Measurements from ENCODE around the gene GNG11. TPM values are rescaled to one million over a fixed set of nuclear protein-coding genes. Genes with fewer than 3 reads are reported as not detected.

The GNG11 gene
- total and polyA plus RNA-seq, 2 experiments from 2014 or later: 25.9 to 87.0 TPM

DNA sequence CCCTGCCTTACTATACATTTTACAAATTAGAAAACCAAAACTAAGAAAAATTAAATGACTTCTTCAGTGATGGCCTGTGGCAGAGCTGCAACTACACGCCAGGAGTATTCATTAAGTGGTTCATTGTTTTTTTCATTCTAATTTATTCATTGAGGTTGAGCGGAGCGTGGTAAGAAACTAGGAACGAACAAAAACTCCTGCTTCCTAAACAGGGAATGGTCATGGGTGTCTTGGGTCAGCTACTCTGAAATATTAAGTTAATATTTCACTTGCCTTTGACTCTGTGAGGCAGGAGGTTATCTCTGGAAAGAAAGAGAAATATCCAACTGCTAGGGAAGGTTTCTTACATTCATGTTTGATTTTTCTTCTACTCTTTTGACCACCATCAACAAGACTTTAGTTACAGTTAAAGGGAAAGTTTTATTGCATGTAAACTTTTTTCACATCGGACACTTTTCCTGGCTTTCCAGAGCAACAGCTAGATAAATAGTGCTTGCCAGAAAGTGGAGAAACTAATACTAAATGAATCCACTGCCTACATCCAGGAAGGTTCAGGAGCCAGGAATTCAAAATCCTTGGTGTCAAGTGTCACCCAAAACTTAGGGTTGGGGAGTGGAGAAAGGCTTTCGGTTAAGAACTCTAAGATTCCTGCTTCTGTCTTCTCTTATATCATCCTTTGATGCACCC lies 896 bp upstream of the GNG11 start:
- Histone ChIP-seq H3K4me3 (peak overlapping the region; percentile 96), H3K27me3 (replicated peaks; ENCODE audit: insufficient read depth) (no peaks in the 10 kb centered on the region), H3K27ac (peak overlapping the region; percentile 91), H2AFZ (peak overlapping the region; percentile 91), H3F3A (ENCODE audit: insufficient read depth) (peaks cover 33% of the 10 kb centered on the region), H3K9me2 (ENCODE audit: insufficient read depth) (no peaks in the 10 kb centered on the region), H3K9ac (peak overlapping the region; percentile 89), H3K4me1 (ENCODE audit: insufficient read depth) (peaks cover 20% of the 10 kb centered on the region), H3K79me2 (ENCODE audit: insufficient read depth) (peaks cover 56% of the 10 kb centered on the region), H3K4me2 (ENCODE audit: unreplicated experiment) (peak overlapping the region; percentile 96), H3K36me3 (ENCODE audit: low read depth) (no peaks in the 10 kb centered on the region), H3K9me3 (ENCODE audit: low read depth) (no peaks in the 10 kb centered on the region), H4K20me1 (ENCODE audit: insufficient read depth) (no peaks in the 10 kb centered on the region; the same call in 1 of the 2 replicates)
- in situ Hi-C loops (cut with MboI): no loop called here
- peak; percentile 33 for DNase-seq
- TF ChIP-seq EZH2phosphoT487 (IDR thresholded peaks at IDR 0.05; ENCODE audit: insufficient read depth, low read depth) (no peak), EZH2 (IDR thresholded peaks at IDR 0.05; ENCODE audit: insufficient read depth, poor library complexity, severe bottlenecking) (no peak)
- WGBS, 2 experiments (ENCODE audit: low coverage in 1 of 2, low lambda C conversion rate in 2 of 2, missing lambda C conversion rate in 2 of 2): 67 to 69% methylated on average over 6 of the region's 6 CpGs

DNA sequence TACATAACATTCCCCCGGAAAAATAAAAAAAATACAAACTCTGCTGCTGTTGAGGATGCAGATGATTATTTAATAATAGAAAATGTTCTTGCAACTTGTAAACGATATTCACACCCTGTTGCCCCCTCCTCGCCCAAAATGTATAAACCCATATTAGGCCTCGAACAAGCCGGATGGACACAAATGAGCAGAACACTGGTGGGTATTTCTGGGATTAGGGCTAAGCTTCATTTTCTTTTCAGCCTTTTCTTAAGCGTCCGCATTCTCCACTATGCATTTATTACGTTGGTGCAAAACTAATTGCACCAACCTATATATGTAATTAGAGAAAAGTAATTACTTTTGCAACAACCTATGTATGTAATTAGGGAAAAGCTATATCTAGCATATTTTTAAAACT lies 349 bp upstream of the GNG11 start:
- Histone ChIP-seq H3K36me3 (ENCODE audit: low read depth) (peaks cover 3% of the 10 kb centered on the region; the same call in 1 of the 2 replicates), H3K27me3 (replicated peaks; ENCODE audit: insufficient read depth) (no peaks in the 10 kb centered on the region), H3K27ac (peak overlapping the region; percentile 91), H3F3A (ENCODE audit: insufficient read depth) (peaks cover 33% of the 10 kb centered on the region), H3K4me3 (peak overlapping the region; percentile 96), H4K20me1 (ENCODE audit: insufficient read depth) (no peaks in the 10 kb centered on the region; the same call in 1 of the 2 replicates), H3K9ac (peak overlapping the region; percentile 89), H3K4me1 (ENCODE audit: insufficient read depth) (peaks cover 20% of the 10 kb centered on the region), H3K4me2 (ENCODE audit: unreplicated experiment) (peak overlapping the region; percentile 96), H2AFZ (peak overlapping the region; percentile 91), H3K79me2 (ENCODE audit: insufficient read depth) (peaks cover 60% of the 10 kb centered on the region), H3K9me2 (ENCODE audit: insufficient read depth) (no peaks in the 10 kb centered on the region), H3K9me3 (ENCODE audit: low read depth) (no peaks in the 10 kb centered on the region)
- in situ Hi-C loops (cut with MboI): no loop called here
- 12 to 17% methylated on average over 8 of the region's 8 CpGs for WGBS, 2 experiments (ENCODE audit: low coverage in 1 of 2, low lambda C conversion rate in 2 of 2, missing lambda C conversion rate in 2 of 2)
- TF ChIP-seq EZH2 (IDR thresholded peaks at IDR 0.05; ENCODE audit: insufficient read depth, poor library complexity, severe bottlenecking) (no peak), EZH2phosphoT487 (IDR thresholded peaks at IDR 0.05; ENCODE audit: insufficient read depth, low read depth) (no peak)
- peak; percentile 30 for DNase-seq

DNA sequence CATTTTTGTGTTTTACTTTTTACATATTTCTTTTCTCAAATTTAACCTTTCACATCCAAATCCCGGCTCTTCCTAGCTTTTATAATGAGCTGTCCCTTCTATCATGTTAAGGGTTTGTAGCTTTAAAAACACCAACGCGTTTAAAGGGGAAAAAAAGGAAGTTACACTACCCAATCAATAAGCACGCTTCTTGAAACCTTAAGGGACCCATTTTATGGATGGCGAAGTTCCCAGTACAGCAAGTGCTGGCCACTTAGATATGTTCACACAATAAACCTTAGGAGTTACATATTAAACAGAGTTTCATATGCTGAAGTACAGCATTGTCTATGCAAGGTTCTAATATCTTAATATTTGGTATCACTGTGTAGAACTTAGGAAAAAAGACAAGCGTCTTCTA lies 1.8 kb downstream of the GNG11 start:
- Histone ChIP-seq H3K27ac (peak overlapping the region; percentile 91), H2AFZ (peak overlapping the region; percentile 91), H3K79me2 (ENCODE audit: insufficient read depth) (peaks cover 60% of the 10 kb centered on the region)

DNA sequence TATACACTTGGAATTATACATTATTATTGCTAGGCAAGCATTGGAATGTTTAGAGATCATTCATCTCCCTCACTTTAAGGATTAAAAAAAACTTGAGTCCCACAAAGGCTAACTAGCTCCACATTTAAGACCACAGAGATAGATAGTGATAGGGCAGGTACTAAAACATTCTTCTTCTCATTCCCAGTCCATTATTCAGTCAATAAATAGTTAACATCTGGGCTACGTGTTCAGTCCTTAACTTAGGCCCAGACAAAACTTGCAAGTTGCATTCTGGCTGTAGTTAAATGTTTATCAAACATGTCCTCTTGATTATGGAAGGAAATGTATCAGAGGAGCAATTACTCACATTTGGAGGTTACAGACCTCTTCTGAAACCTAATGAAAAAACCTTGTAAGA lies 2.4 kb downstream of the GNG11 start:
- Histone ChIP-seq H2AFZ (peak overlapping the region; percentile 91), H3K4me1 (ENCODE audit: insufficient read depth) (peaks cover 20% of the 10 kb centered on the region), H3K4me3 (peak overlapping the region; percentile 96), H3K9ac (peak overlapping the region; percentile 89), H3K9me3 (ENCODE audit: low read depth) (no peaks in the 10 kb centered on the region), H3K4me2 (ENCODE audit: unreplicated experiment) (peak overlapping the region; percentile 96), H3K36me3 (ENCODE audit: low read depth) (peaks cover 9% of the 10 kb centered on the region; the same call in 1 of the 2 replicates), H3K27me3 (replicated peaks; ENCODE audit: insufficient read depth) (no peaks in the 10 kb centered on the region), H4K20me1 (ENCODE audit: insufficient read depth) (no peaks in the 10 kb centered on the region; the same call in 1 of the 2 replicates), H3K79me2 (ENCODE audit: insufficient read depth) (peaks cover 60% of the 10 kb centered on the region), H3K9me2 (ENCODE audit: insufficient read depth) (no peaks in the 10 kb centered on the region), H3K27ac (peak overlapping the region; percentile 91), H3F3A (ENCODE audit: insufficient read depth) (peaks cover 44% of the 10 kb centered on the region)
- 0% methylated on average over 1 of the region's 1 CpG for WGBS, 2 experiments (ENCODE audit: low coverage in 1 of 2, low lambda C conversion rate in 2 of 2, missing lambda C conversion rate in 2 of 2)
- TF ChIP-seq EZH2phosphoT487 (IDR thresholded peaks at IDR 0.05; ENCODE audit: insufficient read depth, low read depth) (no peak), EZH2 (IDR thresholded peaks at IDR 0.05; ENCODE audit: insufficient read depth, poor library complexity, severe bottlenecking) (no peak)
- peak; percentile 48 for DNase-seq
- in situ Hi-C loops (cut with MboI): no loop called here

More for the DNA sequence above, 1.8 kb downstream of the GNG11 start:
- Histone ChIP-seq H3K4me3 (peak overlapping the region; percentile 96), H3K9me3 (ENCODE audit: low read depth) (no peaks in the 10 kb centered on the region), H3K4me2 (ENCODE audit: unreplicated experiment) (peak overlapping the region; percentile 96), H3K9ac (peak overlapping the region; percentile 89), H3K9me2 (ENCODE audit: insufficient read depth) (no peaks in the 10 kb centered on the region), H3K36me3 (ENCODE audit: low read depth) (peaks cover 9% of the 10 kb centered on the region; the same call in 1 of the 2 replicates), H3F3A (ENCODE audit: insufficient read depth) (peaks cover 44% of the 10 kb centered on the region), H3K4me1 (ENCODE audit: insufficient read depth) (peaks cover 20% of the 10 kb centered on the region), H3K27me3 (replicated peaks; ENCODE audit: insufficient read depth) (no peaks in the 10 kb centered on the region), H4K20me1 (ENCODE audit: insufficient read depth) (no peaks in the 10 kb centered on the region; the same call in 1 of the 2 replicates)
- 2 to 3% methylated on average over 6 of the region's 6 CpGs for WGBS, 2 experiments (ENCODE audit: low coverage in 1 of 2, low lambda C conversion rate in 2 of 2, missing lambda C conversion rate in 2 of 2)
- DNase-seq: no peak
- in situ Hi-C loops (cut with MboI): no loop called here
- no peak for TF ChIP-seq EZH2 (IDR thresholded peaks at IDR 0.05; ENCODE audit: insufficient read depth, poor library complexity, severe bottlenecking)
- no peak for TF ChIP-seq EZH2phosphoT487 (IDR thresholded peaks at IDR 0.05; ENCODE audit: insufficient read depth, low read depth)
